ENCODE data around the gene C3orf20. TPM values are rescaled to one million over a fixed set of nuclear protein-coding genes. Genes with fewer than 3 reads are reported as not detected.

Gene C3orf20
- total and polyA plus RNA-seq, 9 of the 15 experiments (the other 6 are each of a cell fraction or from before 2014, with no cell fraction given): 0.04 TPM; not detected in 8

DNA sequence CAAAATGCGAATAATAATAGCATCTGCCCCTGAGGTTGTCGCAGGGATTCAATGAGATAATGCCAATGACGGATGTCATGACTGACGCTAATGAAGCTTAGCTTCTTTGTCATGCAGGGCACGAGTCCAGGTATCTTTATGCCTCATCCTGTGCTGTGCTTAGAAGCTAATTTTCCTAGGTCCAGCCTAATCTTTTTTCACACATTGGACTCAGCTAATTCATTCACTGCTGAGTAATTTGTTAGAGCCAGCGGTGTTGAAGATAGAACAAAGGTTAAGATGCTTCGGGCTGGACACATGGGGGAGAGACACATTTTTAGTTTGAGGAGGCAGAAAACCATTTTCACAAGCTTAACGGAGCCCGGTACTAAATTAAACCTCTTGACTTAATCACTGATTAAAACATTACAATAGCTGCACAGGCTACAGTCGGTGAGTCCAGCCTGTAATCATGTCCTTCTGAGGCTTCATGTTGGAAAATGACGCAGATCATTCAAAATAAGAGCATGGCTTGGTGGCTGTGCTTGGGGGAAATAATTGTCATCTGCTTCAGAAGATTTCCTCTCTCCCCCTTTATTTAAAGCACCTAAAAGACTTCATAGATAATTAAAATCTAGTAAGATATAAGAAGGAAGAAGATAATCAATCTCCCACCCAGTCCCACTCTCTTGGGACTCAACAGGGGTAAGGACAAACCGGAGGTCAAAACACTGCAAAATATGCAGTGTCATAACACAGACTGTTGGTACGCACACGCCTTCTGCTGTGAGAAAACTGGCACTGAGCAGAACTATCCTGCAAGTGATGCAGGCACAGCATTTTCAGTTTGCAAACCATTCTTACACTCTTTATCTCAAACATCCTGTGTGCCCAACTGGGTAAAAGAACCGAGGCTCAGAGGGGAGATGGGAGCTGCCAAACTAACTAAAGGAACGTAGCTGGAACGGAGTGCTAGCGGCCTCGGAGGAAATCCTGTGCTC lies 26.7 kb upstream of the C3orf20 start (continued):
- TF ChIP-seq, protein P1, sequence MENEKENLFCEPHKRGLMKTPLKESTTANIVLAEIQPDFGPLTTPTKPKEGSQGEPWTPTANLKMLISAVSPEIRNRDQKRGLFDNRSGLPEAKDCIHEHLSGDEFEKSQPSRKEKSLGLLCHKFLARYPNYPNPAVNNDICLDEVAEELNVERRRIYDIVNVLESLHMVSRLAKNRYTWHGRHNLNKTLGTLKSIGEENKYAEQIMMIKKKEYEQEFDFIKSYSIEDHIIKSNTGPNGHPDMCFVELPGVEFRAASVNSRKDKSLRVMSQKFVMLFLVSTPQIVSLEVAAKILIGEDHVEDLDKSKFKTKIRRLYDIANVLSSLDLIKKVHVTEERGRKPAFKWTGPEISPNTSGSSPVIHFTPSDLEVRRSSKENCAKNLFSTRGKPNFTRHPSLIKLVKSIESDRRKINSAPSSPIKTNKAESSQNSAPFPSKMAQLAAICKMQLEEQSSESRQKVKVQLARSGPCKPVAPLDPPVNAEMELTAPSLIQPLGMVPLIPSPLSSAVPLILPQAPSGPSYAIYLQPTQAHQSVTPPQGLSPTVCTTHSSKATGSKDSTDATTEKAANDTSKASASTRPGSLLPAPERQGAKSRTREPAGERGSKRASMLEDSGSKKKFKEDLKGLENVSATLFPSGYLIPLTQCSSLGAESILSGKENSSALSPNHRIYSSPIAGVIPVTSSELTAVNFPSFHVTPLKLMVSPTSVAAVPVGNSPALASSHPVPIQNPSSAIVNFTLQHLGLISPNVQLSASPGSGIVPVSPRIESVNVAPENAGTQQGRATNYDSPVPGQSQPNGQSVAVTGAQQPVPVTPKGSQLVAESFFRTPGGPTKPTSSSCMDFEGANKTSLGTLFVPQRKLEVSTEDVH (IDR thresholded peaks at IDR 0.05; ENCODE audit: low read depth, partially characterized antibody): no peak
- TF ChIP-seq CREM (IDR thresholded peaks at IDR 0.05; ENCODE audit: low read depth): peak; percentile 63
- TF ChIP-seq LEF1 (IDR thresholded peaks at IDR 0.05): 0 out of 2 replicates have a peak, but pooled peaks have one; percentile 33
- peak; percentile 68 for TF ChIP-seq DPF2 (IDR thresholded peaks at IDR 0.05)
- TF ChIP-seq ELF1 (tag; IDR thresholded peaks at IDR 0.05): 0 out of 2 replicates have a peak, but pooled peaks have one; percentile 17
- TF ChIP-seq, protein P2, sequence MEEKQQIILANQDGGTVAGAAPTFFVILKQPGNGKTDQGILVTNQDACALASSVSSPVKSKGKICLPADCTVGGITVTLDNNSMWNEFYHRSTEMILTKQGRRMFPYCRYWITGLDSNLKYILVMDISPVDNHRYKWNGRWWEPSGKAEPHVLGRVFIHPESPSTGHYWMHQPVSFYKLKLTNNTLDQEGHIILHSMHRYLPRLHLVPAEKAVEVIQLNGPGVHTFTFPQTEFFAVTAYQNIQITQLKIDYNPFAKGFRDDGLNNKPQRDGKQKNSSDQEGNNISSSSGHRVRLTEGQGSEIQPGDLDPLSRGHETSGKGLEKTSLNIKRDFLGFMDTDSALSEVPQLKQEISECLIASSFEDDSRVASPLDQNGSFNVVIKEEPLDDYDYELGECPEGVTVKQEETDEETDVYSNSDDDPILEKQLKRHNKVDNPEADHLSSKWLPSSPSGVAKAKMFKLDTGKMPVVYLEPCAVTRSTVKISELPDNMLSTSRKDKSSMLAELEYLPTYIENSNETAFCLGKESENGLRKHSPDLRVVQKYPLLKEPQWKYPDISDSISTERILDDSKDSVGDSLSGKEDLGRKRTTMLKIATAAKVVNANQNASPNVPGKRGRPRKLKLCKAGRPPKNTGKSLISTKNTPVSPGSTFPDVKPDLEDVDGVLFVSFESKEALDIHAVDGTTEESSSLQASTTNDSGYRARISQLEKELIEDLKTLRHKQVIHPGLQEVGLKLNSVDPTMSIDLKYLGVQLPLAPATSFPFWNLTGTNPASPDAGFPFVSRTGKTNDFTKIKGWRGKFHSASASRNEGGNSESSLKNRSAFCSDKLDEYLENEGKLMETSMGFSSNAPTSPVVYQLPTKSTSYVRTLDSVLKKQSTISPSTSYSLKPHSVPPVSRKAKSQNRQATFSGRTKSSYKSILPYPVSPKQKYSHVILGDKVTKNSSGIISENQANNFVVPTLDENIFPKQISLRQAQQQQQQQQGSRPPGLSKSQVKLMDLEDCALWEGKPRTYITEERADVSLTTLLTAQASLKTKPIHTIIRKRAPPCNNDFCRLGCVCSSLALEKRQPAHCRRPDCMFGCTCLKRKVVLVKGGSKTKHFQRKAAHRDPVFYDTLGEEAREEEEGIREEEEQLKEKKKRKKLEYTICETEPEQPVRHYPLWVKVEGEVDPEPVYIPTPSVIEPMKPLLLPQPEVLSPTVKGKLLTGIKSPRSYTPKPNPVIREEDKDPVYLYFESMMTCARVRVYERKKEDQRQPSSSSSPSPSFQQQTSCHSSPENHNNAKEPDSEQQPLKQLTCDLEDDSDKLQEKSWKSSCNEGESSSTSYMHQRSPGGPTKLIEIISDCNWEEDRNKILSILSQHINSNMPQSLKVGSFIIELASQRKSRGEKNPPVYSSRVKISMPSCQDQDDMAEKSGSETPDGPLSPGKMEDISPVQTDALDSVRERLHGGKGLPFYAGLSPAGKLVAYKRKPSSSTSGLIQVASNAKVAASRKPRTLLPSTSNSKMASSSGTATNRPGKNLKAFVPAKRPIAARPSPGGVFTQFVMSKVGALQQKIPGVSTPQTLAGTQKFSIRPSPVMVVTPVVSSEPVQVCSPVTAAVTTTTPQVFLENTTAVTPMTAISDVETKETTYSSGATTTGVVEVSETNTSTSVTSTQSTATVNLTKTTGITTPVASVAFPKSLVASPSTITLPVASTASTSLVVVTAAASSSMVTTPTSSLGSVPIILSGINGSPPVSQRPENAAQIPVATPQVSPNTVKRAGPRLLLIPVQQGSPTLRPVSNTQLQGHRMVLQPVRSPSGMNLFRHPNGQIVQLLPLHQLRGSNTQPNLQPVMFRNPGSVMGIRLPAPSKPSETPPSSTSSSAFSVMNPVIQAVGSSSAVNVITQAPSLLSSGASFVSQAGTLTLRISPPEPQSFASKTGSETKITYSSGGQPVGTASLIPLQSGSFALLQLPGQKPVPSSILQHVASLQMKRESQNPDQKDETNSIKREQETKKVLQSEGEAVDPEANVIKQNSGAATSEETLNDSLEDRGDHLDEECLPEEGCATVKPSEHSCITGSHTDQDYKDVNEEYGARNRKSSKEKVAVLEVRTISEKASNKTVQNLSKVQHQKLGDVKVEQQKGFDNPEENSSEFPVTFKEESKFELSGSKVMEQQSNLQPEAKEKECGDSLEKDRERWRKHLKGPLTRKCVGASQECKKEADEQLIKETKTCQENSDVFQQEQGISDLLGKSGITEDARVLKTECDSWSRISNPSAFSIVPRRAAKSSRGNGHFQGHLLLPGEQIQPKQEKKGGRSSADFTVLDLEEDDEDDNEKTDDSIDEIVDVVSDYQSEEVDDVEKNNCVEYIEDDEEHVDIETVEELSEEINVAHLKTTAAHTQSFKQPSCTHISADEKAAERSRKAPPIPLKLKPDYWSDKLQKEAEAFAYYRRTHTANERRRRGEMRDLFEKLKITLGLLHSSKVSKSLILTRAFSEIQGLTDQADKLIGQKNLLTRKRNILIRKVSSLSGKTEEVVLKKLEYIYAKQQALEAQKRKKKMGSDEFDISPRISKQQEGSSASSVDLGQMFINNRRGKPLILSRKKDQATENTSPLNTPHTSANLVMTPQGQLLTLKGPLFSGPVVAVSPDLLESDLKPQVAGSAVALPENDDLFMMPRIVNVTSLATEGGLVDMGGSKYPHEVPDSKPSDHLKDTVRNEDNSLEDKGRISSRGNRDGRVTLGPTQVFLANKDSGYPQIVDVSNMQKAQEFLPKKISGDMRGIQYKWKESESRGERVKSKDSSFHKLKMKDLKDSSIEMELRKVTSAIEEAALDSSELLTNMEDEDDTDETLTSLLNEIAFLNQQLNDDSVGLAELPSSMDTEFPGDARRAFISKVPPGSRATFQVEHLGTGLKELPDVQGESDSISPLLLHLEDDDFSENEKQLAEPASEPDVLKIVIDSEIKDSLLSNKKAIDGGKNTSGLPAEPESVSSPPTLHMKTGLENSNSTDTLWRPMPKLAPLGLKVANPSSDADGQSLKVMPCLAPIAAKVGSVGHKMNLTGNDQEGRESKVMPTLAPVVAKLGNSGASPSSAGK (IDR thresholded peaks at IDR 0.05): peak; percentile 55
- peak; percentile 29; the same call in 1 of the 2 replicates for TF ChIP-seq PML (IDR thresholded peaks at IDR 0.05; ENCODE audit: low read length)
- peak; percentile 70 for TF ChIP-seq TEAD4 (IDR thresholded peaks at IDR 0.05; ENCODE audit: low read length)
- TF ChIP-seq TEAD4 (CRISPR knock-in tag; IDR thresholded peaks at IDR 0.05; ENCODE audit: borderline replicate concordance): no peak
- peak; percentile 38; the same call in 1 of the 2 replicates for TF ChIP-seq NFIC (IDR thresholded peaks at IDR 0.05)
- TF ChIP-seq ZNF41 (CRISPR knock-in tag; conservative IDR thresholded peaks at IDR 0.05): peak; percentile 33; the same call in 1 of the 2 replicates
- TF ChIP-seq, protein P3, sequence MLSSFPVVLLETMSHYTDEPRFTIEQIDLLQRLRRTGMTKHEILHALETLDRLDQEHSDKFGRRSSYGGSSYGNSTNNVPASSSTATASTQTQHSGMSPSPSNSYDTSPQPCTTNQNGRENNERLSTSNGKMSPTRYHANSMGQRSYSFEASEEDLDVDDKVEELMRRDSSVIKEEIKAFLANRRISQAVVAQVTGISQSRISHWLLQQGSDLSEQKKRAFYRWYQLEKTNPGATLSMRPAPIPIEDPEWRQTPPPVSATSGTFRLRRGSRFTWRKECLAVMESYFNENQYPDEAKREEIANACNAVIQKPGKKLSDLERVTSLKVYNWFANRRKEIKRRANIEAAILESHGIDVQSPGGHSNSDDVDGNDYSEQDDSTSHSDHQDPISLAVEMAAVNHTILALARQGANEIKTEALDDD (IDR thresholded peaks at IDR 0.05): 0 out of 2 replicates have a peak, but pooled peaks have one; percentile 15
